MCF 10A (cell line): Measurements from ENCODE around the gene ZBTB47. TPM values are rescaled to one million over a fixed set of nuclear protein-coding genes. Genes with fewer than 3 reads are reported as not detected.

ENCODE experiments used
- Bru-seq: library from RNA; stranded (reverse); fragments of 400-500 nt; gene quantifications from one replicate; lab custom pipeline; 2021; lab: Mats Ljungman, UMichigan
- BruChase-seq, 2 experiments: library from RNA; stranded (reverse); fragments of 400-500 nt; gene quantifications; one replicate each; lab custom pipeline; 2021; lab: Mats Ljungman, UMichigan
- BruUV-seq: library from RNA; stranded (reverse); fragments of 400-500 nt; replicated peaks from 2 replicates; lab custom pipeline; 2021; lab: Mats Ljungman, UMichigan
- CTCF ChIA-PET: fragments of 300-600 bp; sonication (Branson Sonifier 250); formaldehyde crosslinking; extraction: SDS; loops from one replicate; lab custom pipeline; 2021; ENCODE audit warnings: antibody characterized with exemption, inconsistent platforms; lab: Yijun Ruan, JAX
- POLR2A ChIA-PET: fragments of 300-600, 350-650 bp; sonication (Branson Sonifier 250); formaldehyde crosslinking; extraction: SDS; loops from one replicate; lab custom pipeline; 2020; ENCODE audit warnings: antibody characterized with exemption, inconsistent platforms; lab: Yijun Ruan, JAX
- DNase-seq: peaks from one replicate; pipeline ENCODE4 v3.0.0-alpha.2; 2018; ENCODE audit not compliant: unreplicated experiment
- H3K27ac Mint-ChIP-seq: one replicate; pipeline ENCODE4 v1.8.0; 2022; ENCODE audit warnings: mild to moderate bottlenecking, low read depth, mixed read lengths; ENCODE audit not compliant: unreplicated experiment
- H3K27me3 Mint-ChIP-seq: one replicate; pipeline ENCODE4 v1.8.0; 2022; ENCODE audit warnings: mixed read lengths; ENCODE audit not compliant: insufficient read depth, unreplicated experiment
- H3K36me3 Mint-ChIP-seq: one replicate; pipeline ENCODE4 v1.8.0; 2022; ENCODE audit warnings: mild to moderate bottlenecking, moderate library complexity, mixed read lengths; ENCODE audit not compliant: insufficient read depth, unreplicated experiment
- H3K4me1 Mint-ChIP-seq: one replicate; pipeline ENCODE4 v1.8.0; 2022; ENCODE audit warnings: mixed read lengths; ENCODE audit not compliant: insufficient read depth, unreplicated experiment
- H3K4me3 Mint-ChIP-seq: one replicate; pipeline ENCODE4 v1.8.0; 2022; ENCODE audit warnings: mild to moderate bottlenecking, moderate library complexity, mixed read lengths; ENCODE audit not compliant: unreplicated experiment
- H3K9me3 Mint-ChIP-seq: one replicate; pipeline ENCODE4 v1.8.0; 2022; ENCODE audit warnings: mixed read lengths; ENCODE audit not compliant: unreplicated experiment
- CTCF ChIP-seq: fragments of 200-600 bp; IDR thresholded peaks from one replicate; pipeline ENCODE4 v1.8.0; 2022; ENCODE audit warnings: antibody characterized with exemption, mild to moderate bottlenecking; ENCODE audit not compliant: unreplicated experiment
- intact Hi-C: fragments of 100-400 bp; cut with micrococcal nuclease; formaldehyde crosslinking; loops from 2 replicates; pipeline ENCODE4 v1.14.1; 2022
- long read RNA-seq: library from polyadenylated mRNA; stranded (forward); transcript quantifications from one replicate; pipeline ENCODE4 v2.0.0, GENCODE V29; 2022
- total RNA-seq: library from RNA; stranded (reverse); gene quantifications from 2 replicates; pipeline ENCODE4 v1.2.3, GENCODE V29; 2022

ZBTB47 gene
- total RNA-seq (10.9 and 12.4 TPM in 2 replicates), Bru-seq, nascent RNA (percentile 53 among the genes with signal in this experiment), BruChase-seq, experiment 1, labeled RNA remaining after a 6-hour chase (percentile 53 among the genes with signal in this experiment), BruChase-seq, experiment 2, labeled RNA remaining after a 2-hour chase (percentile 51 among the genes with signal in this experiment)
- long read RNA-seq, partial matches to known transcripts, result 2 of 4 reads
- long read RNA-seq, other reads (novel, unspliced or antisense), result 2 of 4 reads

- peak within 1 kb of the TSS; percentile 89 for H3K27ac Mint-ChIP-seq
- TF ChIP-seq CTCF, result no peak
- intact Hi-C loops, result loop anchor here (5.0 kb wide), 1 partner anchor 51 kb away; the partner anchor contains the start of gene NKTR
- H3K4me3 Mint-ChIP-seq, result peak within 1 kb of the TSS; percentile 90
- no peak for DNase-seq
- no peaks in the 10 kb centered on the region for H3K27me3 Mint-ChIP-seq
- ChIA-PET POLR2A (interaction anchor here (0.9 to 3.9 kb wide), 10 partner anchors 8 to 91 kb away, joined by 3 to 25 read pairs (median 4); partner anchors contain the start of genes NKTR and SEC22C), CTCF (interaction anchor here (0.6 to 3.5 kb wide), 7 partner anchors 10 to 195 kb away, joined by 3 to 27 read pairs (median 4); no protein-coding TSS in a partner anchor)
- peaks cover 41% of the 10 kb centered on the region for H3K4me1 Mint-ChIP-seq
- H3K36me3 Mint-ChIP-seq, result peaks cover 29% of the 10 kb centered on the region
- no peaks in the 10 kb centered on the region for H3K9me3 Mint-ChIP-seq
- no TSS peak for BruUV-seq
These were observed at the start of gene ZBTB47 for GRCh38 chr3:42653560-42654330. Gene ZBTB47 (plus strand): TSS chr3:42653697. CDS start chr3:42658356, 4,659 bp downstream.

- Mint-ChIP-seq H3K4me1 (peaks cover 24% of the 10 kb centered on the region), H3K27me3 (no peaks in the 10 kb centered on the region), H3K4me3 (no peak overlapping the region), H3K36me3 (peaks cover 66% of the 10 kb centered on the region), H3K27ac (peak overlapping the region; percentile 32), H3K9me3 (no peaks in the 10 kb centered on the region)
- TF ChIP-seq CTCF, result no peak
- DNase-seq, result peak; percentile 31
- ChIA-PET POLR2A (interaction anchor here (0.7 to 1.0 kb wide), 4 partner anchors 15 to 25 kb away, joined by 3 to 4 read pairs (median 3); partner anchors contain the start of genes SEC22C and SS18L2), CTCF (interaction anchor here (0.6 to 0.8 kb wide), 4 partner anchors 12 to 534 kb away, joined by 3 to 6 read pairs (median 3); no protein-coding TSS in a partner anchor)
- BruUV-seq, result no TSS peak
- intact Hi-C loops, result no loop called here
These were observed 47.8 kb upstream of the ZBTB47 start for GRCh38 chr3:42605546-42606173.

DNA sequence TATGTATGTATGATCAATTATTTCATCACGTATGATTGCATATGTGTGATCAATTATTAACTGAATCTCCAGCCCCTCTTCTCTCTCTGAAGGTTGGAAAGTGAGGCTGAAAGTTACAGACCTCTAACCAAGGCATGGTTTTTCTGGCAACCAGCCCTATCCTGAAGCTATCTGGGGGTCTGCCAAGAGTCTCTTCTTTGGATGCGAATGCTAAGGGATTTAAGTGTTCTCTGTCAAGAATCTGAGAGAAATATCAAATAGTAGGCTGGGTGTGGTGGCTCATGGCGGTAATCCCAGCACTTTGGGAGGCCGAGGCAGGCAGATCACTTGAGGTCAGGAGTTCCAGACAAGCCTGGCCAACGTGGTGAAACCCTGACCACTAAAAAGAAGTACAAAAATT, 44.9 kb upstream of the ZBTB47 start:
- CTCF ChIA-PET, result interaction anchor here (0.6 to 1.0 kb wide), 2 partner anchors 26 to 44 kb away, joined by 3 read pairs; no protein-coding TSS in a partner anchor
- H3K36me3 Mint-ChIP-seq, result peaks cover 79% of the 10 kb centered on the region
- peaks cover 21% of the 10 kb centered on the region for H3K4me1 Mint-ChIP-seq
- DNase-seq, result no peak
- TF ChIP-seq CTCF, result no peak
- BruUV-seq, result no TSS peak
- POLR2A ChIA-PET, result interaction anchor here (1.6 to 2.4 kb wide), 2 partner anchors 8 to 18 kb away, joined by 4 to 10 read pairs; partner anchors contain the start of genes NKTR and SS18L2
- H3K4me3 Mint-ChIP-seq, result no peak overlapping the region
- no peak overlapping the region for H3K27ac Mint-ChIP-seq
- no peaks in the 10 kb centered on the region for H3K9me3 Mint-ChIP-seq
- H3K27me3 Mint-ChIP-seq, result no peaks in the 10 kb centered on the region
- intact Hi-C loops, result no loop called here
